TTC549 (cell line): Measurements from ENCODE around the gene DNAJA3.

Source experiments
- FAIRE-seq: peaks from 2 replicates; lab custom pipeline; 2012; peaks lifted over from hg19 to GRCh38; lab: Jason Lieb, UNC

DNAJA3 gene

DNA sequence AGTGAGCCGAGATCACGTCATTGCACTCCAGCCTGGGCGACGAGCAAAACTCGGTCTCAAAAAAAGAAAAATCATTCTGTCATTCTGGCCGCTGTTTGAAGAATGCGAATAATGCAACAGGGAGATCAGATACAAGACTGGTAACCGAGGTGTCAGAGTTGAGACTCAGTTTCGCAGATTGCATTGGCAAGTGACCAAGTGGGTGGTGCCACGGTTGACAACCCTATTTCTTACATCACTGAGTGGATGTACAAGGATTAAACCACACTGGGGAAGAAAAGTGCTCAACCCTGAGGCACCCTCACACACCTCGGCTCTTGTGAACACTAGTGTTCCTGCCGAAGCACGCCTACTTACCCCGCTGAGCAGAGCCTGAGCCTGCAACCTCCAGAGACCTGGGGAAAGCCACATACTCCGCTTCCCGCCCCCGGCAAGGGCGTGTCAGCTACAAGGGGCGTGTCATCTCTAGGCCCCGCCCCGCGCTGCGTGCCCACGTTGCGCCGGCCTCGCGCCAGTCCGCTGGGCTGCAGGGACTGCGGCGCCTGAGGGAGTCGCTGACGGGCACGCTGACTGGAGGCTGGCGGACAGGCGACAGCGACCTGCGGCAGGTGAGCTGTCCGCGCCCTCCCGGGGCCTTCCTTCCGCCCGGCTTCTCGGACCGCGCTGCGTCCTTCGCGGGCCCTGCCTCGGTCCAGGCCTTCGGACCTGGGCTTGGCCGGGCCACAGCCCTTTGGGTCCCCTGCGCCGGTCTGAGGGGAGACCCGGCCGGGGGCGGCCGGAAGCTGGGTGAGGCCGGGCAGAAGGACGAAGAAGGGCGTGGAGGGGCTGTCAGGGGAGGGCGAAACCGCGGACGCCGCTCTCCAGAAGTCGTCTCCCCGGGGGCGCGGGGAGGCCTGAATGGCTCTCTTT, 50.5 kb downstream of the DNAJA3 start, which contains the start of gene HMOX2:
HMOX2 (plus strand) TSS at position 519 of the 909 bp plus-strand sequence. CDS start 29,127 bp downstream, outside the sequence.
- no peak for FAIRE-seq

DNA sequence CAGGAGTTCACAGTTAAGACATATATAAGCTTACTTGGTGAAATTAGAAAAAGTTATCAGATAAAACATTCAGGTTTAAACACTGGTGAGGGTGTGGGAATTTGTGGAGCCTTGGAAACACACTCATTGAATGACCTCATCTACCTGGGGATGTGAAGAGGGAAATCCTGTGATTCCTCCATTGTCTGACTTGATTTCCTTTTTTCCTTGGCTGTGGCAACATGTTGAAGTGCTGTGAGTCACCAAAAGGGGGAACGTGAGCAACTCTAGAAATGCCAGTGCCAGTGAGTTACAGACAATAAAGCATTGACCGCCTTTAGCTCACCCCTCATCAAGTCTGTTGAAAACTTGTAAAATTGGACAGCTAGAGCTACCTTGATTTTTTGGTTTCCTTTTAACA, 52.3 kb downstream of the DNAJA3 start:
- no peak for FAIRE-seq

DNA sequence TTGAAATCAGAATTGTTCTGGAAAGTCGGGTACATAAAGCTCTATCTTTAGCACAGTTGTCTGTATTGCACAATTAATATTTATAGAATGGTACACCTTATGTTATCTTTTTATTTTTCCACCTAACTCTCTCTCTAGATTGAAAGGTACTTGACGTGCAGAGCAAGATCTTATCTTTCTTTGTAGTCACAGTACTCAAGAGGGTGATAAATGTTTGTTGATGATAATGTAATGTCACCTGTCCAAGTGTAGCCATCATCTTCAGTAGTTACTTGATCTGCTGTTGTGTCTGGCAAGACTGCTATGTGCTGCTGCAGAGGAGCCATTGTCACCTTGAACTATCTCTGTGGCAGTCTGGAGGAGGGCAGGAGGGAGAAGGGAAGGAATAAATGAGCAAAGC, 55.9 kb downstream of the DNAJA3 start:
- FAIRE-seq = no peak

- no peak for FAIRE-seq
Observed at GRCh38 chr16:4481963-4482362, 56.3 kb downstream of the DNAJA3 start.

- no peak for FAIRE-seq
Observed at GRCh38 chr16:4486126-4486893, 60.6 kb downstream of the DNAJA3 start.

DNA sequence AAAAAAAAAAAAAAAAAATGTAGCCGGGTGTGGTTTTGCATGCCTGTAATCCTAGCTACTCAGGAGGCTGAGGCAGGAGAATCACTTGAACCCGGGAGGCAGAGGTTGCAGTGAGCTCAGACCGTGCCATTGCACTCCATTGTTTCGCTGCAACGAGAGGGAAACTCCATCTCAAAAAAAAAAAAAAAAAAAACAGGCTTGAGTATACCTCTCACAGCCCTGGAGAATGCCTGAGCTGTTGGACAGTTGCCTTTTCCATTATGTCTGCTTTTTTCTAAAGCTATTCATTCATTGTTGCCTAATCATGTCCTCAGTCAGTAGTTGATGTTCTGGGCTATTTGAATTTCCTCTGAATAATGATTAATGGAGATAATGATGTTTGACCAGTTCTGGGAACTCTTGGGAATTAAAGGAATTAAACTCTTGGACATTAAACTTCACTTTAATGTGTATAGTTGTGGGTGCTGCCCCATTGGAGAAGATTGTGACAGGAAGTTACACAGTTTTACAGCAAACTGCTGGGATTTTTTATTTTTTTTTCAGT, 62.4 kb downstream of the DNAJA3 start:
- no peak for FAIRE-seq

DNA sequence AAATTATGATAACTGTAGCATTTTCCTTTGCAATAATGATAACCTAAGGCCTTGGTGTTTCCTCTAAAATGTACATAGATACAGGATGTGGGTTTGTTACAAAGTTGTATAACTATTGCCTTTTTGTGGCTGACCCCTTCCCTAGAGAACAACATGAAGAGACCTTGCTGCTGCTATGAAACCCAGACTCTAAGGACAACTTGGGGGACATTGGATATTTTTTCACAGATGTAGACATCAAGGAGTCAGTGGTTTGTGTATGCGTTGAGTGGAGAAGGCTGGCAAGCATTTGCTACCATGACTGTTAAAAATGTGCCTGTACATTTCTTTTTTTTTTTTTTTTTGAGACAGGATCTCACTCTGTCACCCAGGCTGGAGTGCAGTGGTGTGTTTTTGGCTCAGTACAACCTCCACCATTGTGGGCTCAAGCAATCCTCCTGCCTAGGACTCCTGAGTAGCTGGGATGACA, 62.9 kb downstream of the DNAJA3 start:
- FAIRE-seq = no peak

- no peak for FAIRE-seq
Observed at GRCh38 chr16:4489030-4489429, 63.4 kb downstream of the DNAJA3 start.

- FAIRE-seq = no peak
Observed at GRCh38 chr16:4491898-4492297, 66.2 kb downstream of the DNAJA3 start.

DNA sequence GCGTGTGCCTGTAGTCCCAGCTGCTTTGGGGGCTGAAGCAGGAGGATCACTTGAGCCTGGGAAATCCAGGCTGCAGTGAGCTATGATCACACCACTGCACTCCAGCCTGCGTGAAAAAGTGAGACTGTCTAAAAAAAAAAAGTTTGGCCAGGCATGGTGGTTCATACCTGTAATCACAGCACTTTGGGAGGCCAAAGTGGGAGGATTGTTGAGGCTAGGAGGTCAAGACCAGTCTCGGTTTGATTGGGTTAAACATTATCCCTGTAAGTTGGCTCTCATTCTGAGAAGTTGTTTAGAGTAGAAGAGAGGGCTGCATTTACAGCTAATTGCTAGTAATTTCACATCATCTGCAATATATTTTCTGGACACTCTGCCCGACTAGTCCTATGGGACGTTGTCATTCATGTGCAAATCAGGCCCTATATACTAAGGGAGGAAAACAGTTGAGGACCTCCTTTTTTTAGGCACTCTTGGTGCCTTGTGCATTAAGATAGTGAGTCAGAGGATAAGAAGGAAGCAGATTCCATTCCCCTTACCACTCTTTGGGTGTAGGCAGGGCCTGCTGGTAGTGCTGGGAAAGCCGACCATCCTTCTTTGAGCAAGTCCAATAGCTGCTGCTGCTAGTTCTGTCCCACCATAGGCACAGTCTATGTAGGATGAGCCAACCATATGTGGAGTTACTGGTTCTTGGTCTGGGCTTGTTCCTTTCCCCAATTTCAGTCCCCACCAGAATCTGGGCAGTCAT, 69.2 kb downstream of the DNAJA3 start:
- FAIRE-seq = no peak

DNA sequence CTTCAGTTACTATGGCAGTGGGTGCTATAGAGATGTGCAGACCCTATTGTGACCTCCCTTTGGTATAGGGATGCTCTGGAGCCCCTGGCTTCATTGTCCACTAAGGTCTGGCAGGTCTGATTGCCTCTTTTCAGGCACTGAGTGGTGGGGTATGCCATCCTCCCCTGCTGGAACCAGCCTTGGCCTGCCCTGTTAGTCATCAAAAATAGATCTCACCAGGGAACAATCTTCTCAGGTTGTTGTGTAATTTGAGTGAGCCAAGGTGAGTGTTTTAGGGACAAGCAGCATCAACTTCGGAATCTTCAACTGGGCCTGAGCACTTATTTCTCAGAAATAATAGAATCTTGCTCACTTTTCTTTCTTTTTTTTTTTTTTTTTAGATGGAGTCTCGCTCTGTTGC, 70.1 kb downstream of the DNAJA3 start:
- FAIRE-seq = no peak

GRCh38 chr16:4496305-4496704, 70.6 kb downstream of the DNAJA3 start:
- FAIRE-seq = no peak

DNA sequence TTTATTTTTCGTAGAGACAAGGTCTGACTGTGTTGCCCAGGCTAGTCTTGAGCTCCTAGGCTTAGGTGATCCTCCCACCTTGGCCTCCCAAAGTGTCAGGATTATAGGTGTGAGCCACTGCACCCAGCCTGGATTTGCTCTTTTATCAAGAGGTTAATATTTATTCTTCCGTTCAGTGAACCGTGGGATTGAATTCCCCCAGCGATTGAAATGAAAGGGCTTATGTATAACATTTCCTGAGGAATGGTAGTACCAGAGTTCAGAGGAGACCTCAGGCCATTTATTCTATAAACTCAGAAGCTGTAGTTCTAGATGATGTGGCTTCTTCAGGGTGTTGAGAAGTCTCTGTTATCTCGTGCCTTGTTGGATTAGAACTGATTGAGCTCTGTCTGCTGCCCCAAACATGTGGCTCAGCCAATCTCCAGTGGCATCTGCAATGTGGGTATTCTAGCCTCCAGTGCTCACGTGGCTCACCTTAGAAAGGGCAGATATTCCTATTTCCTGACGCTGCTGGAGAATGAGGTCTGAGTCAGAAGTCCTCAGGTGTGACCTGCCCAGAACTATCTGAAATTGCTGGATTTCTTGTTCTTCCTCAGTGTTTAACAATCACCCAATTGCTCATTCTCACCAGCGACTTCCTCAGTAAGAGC, 73.0 kb downstream of the DNAJA3 start:
- no peak for FAIRE-seq

DNA sequence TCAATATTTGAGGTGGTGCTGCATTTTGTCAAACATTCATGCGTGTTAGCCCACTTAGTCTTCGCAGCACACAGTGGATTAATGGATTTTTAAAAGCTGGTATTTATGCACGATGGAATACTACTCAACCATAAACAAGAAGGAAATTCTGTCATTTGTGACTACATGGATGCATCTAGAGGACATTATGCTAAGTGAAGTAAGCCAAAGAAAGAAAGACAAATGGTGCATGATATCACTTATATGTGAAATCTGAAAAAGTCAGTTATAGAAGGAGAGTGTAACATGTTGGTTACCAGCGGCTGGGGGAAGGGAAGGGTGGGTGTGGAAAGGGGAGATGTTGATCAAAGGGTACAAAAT, 73.5 kb downstream of the DNAJA3 start:
- FAIRE-seq = no peak

DNA sequence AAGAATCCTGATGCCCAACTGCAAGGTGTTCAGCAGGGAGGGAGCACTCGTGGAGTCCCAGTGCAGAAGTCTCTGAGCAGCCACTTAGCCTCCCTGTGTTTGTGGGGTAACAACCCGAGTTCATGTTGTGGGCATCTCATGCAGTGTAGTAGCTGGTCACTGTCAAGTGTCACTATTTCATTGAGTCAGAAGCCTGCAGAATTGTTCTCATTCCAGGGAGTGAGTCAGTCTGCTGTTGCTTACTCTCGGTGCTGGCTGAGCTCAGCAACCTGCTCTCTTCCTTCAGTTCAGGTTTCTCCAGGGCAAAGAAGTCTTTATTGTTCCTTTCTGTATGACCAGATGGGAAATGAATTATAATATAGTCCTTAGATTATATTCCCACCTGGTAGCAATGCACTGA, 74.6 kb downstream of the DNAJA3 start:
- no peak for FAIRE-seq

- no peak for FAIRE-seq
Observed at GRCh38 chr16:4501071-4501478, 75.4 kb downstream of the DNAJA3 start.

DNA sequence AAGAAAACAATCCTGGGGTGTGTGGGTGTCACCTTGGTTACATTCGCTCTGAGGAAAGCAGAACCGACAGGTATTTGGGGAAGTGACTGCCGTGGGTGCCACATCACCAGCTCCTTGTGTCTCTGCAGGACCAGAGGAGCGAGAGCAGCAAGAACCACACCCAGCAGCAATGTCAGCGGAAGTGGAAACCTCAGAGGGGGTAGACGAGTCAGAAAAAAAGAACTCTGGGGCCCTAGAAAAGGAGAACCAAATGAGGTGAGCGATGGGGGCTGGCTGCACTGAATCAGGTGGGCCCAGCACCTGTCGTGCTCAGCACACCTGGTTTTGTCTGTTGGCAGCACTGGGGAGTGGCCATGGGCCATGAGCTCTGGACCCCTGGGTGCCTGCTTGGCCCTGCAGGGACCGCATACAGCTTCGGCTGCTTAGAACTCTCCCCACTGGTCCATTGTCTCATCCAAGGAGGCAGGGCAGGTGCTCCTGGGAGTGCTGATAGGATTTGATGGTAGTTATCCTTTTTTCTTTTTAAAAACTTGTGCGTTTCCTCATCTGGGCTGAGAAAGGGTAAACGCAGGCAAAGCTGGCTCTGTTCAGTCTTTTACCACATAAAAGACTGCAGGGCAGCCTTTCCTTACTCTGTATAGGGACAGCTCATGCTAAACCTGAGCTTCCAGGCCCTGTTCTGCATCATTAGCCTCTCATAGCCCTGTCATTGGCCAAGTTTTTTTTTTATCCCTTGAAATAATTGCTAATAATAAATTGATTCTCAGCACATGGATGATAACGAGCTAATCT, 79.9 kb downstream of the DNAJA3 start:
- FAIRE-seq = no peak
